Neural progenitor cell (in vitro differentiated cells): ENCODE results near the gene DOCK3.

Experiments
- CTCF ChIP-seq: fragments of 200-600 bp; sonication (generic); IDR thresholded peaks from 2 replicates; pipeline ENCODE4 v1.5.1; 2017; ENCODE audit warnings: antibody characterized with exemption, mild to moderate bottlenecking
- EZH2 ChIP-seq: fragments of 200-600 bp; sonication (generic); IDR thresholded peaks from 2 replicates; pipeline ENCODE4 v1.6.1; 2017; ENCODE audit warnings: antibody characterized with exemption, mild to moderate bottlenecking, moderate library complexity
- EZH2phosphoT487 ChIP-seq: fragments of 200-600 bp; sonication (generic); IDR thresholded peaks from 2 replicates; pipeline ENCODE4 v1.6.1; 2017; ENCODE audit warnings: antibody characterized with exemption

GRCh38 chr3:51024121-51024520 lies 349.4 kb downstream of the DOCK3 start:
- TF ChIP-seq CTCF (no peak), EZH2 (no peak), EZH2phosphoT487 (no peak)
